GM12891 (cell line): ENCODE measurements around the gene KRT2.

ENCODE experiments used
- POLR2A ChIP-seq: IDR thresholded peaks from 2 replicates; pipeline ENCODE4 v1.6.1; 2011; ENCODE audit warnings: low read depth, low read length, control low read depth
- POLR2AphosphoS5 ChIP-seq: IDR thresholded peaks from 2 replicates; pipeline ENCODE4 v1.6.1; 2011; ENCODE audit warnings: low read depth, low read length, control low read depth
- SPI1 ChIP-seq: IDR thresholded peaks from 2 replicates; pipeline ENCODE4 v1.6.1; 2011; ENCODE audit warnings: low read depth, low read length, control low read depth
- TAF1 ChIP-seq: IDR thresholded peaks from 2 replicates; pipeline ENCODE4 v1.6.1; 2011; ENCODE audit warnings: low read depth, low read length, control low read depth

DNA sequence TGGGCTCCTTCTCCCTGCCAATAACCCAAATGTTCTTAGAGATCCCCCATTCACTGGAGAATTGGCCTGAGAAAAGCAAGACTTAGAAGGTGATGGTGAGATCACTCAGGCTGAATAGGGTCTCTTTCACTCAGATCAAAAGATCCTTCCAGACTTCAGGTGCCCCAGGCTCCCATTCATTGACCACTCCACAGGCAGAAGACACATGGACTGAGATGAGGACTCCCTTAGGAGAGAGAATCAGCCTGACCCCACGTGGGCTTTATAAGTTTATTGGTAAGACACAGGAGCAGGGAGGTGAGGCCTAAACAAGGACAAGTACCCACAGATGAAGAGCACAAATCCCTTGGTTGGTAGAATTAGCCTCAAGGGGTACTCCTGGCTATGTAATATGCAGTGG lies 44.7 kb downstream of the KRT2 start:
- TF ChIP-seq POLR2AphosphoS5 (no peak), POLR2A (no peak), TAF1 (no peak), SPI1 (no peak)
